GM19467 (cell line): ENCODE results near the gene DTNB.

Source experiments
- ATAC-seq: cut with Tn5 transposase; IDR thresholded peaks from one replicate; pipeline ENCODE4 v1.9.1; 2021; ENCODE audit warnings: mild to moderate bottlenecking, moderate library complexity; ENCODE audit not compliant: unreplicated experiment

DTNB gene

DNA sequence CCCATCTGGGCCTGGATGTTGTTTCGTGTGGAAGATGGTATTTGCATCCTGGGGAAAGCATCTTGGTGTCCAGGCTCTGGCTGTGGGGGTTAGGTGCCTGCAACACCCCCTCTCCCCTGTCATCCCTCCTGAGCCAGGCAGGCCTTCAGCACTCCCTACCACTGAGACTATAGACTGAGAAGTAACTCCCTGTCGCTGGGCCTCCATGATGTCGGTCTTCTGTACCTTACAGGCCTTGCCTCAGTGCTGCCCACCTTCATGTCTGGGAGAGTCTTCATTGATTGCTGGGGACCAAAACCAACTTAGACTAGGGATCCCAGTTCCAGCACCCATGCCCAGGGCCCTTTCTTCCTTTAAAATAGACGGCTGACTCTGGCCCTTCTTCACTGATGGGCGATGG, 298.6 kb downstream of the DTNB start:
- no peak for ATAC-seq

DNA sequence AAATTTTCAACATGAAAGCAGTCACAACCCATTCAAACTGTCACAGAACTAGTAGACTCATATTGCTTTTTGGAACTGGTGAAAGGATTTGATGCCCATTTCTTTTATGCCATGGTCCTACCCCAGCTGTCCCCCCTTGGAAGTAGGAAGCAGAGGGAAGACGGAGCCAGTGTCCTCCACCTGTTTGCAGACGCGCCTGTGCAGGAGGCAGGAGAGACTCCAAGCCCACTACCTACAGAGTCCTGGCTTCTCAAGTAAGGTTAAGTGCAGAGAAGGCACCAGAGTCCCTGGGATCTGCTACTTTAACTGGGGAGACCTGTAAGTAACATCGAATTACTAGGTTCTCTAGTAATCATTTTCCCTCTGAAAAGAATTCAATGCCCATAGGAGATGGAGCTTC, 299.0 kb downstream of the DTNB start:
- no peak for ATAC-seq

DNA sequence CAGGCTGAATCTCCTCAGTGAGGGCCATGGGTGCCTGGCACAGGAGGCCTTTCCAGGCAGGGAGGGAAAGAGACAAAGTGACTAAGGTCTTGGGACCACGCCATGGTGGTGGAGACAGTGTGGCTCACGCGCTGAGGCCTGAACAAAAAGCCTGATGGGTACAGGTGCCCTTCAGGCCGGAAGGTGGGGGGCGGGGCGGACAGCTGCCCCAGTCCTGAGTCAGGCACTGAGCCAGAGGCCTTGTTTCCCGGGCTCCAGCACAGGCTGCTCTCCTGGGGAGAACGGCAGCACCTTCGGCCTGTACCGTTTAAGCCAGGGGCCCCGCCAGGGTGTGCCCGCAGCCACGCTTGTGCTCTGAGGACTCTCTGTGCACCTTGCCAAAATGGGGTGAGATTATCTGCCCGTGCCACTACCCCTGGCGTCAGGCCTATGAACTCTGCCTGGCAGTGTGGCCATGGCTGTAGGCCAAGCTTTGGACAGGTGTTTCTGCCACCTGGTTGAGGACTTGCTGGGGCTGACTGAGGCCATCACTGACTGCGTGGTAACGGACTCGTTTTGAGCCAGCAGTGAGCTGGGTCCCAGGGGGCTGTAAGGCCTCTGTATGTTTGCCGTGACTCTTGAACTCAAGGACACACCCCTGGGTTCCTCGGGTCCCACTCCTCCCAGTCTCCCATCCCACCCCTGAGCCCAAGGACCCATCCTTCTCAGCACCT, 300.0 kb downstream of the DTNB start:
- no peak for ATAC-seq

DNA sequence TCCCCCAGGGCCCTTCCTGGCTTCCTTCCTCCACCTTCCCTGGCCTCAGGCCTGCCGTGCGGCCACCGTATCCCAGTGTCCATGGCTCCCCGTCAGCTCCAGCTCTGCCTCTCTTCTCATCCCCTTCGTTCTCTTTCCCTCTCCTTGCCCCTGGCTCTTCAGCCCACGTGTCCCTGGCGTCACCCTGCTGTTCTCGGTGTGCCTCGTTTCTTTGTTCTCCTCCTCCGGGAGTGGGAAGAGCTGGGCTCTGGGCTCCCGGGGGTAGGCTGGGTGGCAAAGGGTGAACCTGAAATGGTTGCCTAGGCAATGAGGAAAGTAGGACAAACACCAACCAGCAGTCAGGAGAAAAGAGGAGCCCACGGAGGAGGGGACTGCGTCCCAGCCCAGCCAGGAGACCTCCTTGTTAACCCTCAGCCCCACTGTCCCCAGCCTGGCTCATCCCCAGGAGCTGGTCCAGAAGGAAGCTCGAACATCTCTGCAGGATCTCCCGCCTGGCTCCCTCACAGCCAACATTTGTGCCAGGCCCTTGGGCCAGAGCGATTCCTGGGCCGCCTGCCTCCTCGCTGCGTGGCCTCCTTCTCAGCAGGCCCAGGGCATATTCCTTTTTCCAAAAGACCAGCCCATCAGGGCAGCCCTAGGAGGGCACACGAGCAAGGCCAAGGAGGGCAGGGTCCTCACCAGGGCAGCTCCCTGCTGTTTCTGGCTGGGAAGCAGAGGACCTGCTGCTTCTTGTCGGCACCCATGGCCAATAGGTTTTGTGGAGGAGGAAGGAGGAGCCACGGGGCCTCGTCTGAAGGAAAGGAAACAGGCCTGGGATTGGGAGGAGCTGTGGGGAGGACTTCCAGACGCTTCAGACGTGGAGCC, 300.7 kb downstream of the DTNB start:
- no peak for ATAC-seq

DNA sequence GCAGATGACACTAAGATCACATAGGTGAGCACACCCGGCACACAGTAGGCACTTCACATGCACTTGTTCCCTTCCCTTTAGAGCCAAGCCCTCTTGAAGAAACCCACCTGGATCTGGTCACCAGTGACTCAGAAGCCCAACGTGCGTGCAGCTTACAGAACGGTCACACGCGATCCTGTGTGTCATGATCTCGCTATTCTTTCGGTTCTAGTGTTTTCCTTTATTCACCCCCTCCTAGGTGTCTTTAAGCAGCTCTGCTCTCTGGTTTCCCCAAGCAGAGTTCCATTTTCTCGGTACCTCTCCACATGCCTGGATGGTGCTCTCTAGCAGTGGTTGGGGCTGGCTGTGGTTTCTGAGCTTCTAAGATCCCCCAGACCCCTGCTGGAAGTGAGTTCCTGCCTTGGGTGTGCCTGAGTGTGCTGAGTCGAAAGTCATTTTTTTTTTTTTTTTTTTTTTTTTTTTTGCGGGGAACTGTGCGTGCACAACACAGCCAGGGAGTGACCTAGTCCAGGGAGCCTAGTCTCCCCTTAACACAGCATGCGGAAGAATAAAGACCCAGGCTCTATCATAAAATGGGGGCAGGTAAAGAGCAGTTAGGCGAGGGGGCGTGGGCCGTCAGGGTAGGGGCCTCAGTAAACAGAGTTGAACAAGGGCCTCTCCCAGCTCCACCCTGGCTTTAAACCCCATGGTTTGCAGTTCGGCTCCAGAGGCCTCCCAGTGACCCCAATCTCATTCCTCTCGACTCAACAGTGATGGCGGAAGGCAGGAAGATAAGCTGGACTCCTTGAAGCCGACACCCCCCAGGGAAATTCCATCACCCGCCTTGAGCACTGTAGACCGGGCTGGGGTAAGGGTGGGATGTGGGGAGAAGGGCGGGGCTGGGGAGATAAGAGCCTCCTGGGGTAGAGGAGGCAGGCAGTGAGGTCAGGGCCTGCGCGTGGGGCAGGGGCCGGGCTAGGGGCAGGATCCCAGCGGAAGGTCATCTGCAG, 301.8 kb downstream of the DTNB start:
- no peak for ATAC-seq

DNA sequence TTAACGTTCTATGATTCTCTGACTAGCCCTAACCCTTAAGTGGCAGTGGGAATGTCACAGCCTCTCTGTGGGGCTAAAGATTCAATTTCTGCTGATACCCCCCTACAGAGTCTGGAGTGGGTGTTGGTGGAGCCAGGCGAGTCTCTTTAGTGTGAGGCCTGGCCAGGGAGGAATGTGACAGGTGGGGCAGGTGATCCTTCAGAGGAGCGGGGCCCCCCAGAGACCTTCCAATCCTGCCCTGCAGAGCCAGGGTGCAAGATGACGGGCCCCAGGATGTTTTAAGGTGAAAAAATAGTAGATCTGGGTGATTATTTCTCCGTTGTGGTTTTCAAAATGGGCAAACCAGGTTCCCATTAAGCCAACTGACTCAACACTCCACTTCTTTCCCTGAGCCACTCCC, 303.5 kb downstream of the DTNB start:
- no peak for ATAC-seq

DNA sequence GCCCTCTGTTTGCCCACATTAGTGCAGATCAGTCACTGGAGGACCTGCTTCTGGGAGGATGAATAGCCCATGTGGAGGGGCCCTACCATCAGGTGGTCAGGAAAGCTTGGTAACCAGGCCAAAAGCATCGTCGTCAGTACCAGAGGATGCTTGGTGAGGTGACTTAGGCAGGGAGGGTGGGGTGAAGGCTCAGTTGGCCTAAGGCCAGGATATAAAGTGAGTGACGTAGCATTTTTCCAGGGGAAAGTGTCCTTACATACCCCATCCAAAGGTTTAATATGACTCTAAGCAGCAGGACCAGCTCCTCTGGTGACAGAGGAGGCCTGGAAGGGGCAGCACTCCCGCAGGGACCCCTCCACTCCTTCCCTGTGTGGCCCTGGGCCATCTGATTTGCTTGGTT, 303.9 kb downstream of the DTNB start:
- no peak for ATAC-seq

DNA sequence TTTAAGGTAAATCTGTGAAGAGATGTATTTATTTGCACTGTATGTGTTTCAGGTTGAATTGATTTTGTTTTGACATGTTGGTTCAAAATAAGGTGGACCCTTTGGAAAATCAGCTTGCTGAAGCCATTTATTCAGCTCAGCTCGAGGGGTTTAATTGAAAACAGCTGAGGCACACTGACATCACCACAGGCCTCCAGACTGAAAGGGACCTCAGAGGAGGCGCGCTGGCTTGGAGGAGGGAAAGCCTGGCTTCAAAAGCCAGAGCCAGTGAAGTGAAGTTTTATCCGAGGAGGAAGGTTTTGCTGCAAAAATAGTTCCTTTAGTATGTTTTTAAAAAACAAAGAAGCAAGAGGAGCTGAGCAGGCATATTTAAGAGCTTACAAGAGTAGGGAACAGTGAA, 304.7 kb downstream of the DTNB start:
- no peak for ATAC-seq

DNA sequence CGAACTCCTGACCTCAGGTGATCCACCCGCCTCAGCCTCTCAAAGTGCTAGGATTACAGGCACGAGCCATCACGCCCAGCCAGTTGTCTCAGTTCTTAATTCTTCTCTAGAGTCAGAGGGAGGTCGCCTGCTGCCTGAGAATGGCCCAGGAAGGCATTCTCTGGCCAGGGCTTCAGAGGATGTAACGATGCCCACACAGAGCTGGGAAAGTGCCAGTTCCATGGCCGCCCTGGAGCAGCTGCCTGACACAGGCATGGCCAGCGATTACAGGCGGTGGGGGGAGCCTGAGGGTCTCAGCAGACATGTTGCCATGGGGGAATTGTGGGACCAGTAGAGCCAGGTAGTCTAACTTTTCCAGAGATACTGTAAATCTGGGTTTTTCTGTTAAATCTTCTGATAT, 306.1 kb downstream of the DTNB start:
- ATAC-seq = no peak

DNA sequence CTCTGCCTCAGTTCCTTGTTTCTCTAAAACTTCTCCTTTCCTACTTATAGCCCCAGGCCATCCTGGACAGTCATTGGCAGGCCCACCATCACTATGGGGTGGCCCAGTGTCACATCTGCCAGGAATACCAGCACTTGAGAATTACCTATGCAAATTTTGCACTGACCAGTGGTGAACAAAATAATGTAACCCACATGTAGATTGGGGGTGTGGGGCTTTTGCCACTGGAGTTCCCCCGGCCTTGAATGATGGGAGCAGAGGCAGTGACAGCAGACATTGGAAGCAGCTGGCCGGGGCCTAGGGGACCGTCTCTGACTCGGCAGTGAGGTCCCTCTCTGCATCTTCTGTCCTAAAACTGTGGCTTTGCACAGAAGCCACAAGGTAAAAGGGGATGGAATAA, 306.7 kb downstream of the DTNB start:
- ATAC-seq = no peak

DNA sequence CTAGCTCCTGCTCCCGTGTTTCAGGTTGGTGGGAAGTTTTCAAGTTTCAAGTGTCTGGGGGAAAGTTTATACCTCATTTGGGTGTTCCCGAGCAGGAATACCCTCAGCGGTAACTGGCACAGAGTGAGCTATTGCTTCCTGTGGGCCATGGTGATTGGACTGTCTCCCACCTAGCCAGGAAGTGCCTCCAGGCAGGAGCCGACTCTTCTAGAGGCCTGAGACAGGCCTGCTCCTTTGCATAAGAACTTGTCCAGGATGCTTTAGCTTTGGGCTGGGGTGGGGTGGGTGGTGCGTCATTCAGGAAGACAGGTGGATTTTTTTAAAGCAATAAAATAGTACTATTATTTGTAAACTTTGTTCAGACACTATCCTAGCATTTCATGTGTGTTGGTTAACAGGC, 308.1 kb downstream of the DTNB start:
- ATAC-seq = no peak

DNA sequence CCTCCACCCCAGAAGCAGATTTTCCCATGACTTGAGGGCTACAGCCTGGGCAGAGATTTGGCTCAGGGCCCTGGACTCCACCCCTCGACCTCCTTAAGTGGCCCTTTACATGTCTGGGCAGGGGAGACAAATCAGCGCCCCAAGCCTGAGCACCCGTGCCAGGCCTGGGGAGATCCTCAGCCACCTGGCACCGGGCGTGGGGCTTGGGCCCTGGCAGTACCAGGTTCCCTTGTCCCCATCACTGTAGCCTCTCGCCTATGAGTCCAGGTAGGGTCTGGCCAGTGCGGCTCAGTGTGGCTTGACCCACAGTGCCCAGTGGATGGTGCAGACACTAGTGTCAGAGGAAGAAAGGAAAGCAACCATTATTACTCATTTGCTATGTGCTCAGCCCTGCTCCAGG, 309.6 kb downstream of the DTNB start:
- ATAC-seq = no peak

DNA sequence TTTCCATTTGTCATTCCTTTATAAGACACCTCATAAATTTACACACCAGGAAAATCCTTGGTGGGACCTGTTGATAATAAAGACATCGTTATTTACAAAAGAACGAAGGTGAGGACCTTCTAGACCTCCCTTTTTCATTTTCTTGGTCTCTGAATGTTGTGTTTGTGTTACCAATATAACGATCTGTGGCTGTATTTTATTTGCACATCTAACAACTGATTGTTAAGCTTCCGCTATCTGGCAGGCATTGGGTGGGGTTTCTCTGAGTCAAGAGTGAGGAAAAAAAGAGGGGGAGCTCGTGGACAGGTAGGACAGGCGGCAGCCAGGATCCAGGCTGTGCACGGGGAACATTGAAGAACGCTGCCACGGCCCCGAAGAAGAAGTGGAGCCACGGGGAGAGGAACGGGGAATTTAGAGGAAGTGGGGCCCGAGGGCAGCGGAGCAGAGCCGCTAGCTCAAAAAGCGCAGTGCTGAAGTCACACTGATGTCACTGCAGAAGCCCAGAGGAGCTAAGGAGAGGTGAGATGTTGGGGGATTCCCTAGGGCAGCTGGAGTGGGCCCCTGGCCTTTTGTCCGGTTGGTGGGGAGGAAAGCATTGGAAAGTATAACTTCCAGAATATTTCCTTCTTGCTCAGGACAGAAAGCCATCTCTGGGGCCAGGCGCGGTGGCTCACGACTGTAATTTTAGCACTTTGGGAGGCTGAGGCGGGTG, 310.8 kb downstream of the DTNB start:
- ATAC-seq = peak; percentile 58

DNA sequence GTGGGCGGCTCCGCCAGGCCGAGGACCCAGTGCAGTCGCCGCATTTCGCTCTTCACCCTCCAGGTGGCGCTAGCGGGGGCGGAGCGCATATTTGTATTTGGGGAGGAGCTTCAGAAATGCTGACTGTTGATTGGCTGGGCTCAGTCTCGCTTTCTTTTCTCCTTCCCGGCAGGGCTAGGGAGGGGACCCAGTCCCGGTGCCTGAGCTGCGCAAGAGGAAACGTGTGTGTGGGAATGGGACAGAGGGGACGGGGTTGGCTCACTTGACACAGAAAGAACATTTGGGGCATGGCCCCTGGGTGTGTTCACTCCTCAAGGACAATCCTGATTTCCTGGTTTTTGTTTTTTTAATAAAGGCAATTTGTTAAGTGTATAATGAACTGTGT, 311.3 kb downstream of the DTNB start:
- peak; percentile 74 for ATAC-seq

DNA sequence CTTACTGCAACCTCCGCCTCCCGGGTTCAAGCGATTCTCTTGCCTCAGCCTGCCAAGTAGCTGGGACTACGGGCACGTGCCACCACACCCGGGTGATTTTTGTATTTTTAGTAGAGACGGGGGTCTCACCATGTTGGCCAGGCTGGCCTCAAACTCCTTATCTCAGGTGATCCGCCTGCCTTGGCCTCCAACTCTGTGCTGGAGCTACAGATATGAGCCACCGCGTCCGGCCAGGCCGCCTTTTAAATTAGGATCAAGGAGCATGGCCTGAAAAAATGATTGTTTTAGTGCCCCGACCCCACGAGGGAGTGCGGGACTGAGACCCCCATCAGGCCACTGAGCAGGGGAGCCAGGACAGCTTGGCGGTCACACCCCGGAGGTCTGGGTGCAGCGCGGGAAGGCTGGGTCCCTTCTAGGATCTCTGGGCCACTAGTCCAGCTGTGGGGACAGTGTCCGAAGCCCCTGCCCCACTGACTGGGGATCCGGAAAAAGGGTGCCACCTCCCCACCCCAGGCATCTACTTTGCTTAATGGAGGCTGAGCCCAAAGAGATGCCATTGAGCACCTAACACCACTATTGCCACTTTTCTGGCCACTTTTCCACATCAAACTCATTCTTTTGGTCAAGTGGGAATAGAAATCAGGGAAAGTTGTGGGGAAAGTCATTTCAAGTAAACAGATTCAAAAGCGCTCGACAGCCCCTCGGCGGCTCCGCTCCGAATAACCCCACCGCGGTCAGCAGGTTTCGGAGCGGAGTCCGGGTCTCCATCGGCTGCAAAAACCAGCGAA, 311.9 kb downstream of the DTNB start:
- no peak for ATAC-seq

DNA sequence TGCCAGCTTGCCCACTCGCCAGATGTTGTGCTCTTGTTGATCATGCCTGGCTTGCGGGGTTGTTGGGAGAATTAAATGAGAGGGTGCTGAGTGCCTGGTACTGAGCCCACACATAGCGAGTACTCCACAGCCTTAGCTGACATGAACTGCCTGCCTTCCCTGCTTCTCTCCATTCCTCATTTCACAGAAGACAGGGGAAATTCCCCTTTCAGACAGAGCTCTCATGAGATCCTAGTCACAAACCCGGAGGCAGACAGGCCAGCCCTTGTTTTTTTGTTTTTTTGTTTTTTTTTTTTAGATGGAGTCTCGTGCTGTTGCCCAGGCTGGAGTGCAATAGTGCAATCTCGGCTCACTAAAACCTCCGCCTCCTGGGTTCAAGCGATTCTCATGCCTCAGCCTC, 314.5 kb downstream of the DTNB start:
- no peak for ATAC-seq

DNA sequence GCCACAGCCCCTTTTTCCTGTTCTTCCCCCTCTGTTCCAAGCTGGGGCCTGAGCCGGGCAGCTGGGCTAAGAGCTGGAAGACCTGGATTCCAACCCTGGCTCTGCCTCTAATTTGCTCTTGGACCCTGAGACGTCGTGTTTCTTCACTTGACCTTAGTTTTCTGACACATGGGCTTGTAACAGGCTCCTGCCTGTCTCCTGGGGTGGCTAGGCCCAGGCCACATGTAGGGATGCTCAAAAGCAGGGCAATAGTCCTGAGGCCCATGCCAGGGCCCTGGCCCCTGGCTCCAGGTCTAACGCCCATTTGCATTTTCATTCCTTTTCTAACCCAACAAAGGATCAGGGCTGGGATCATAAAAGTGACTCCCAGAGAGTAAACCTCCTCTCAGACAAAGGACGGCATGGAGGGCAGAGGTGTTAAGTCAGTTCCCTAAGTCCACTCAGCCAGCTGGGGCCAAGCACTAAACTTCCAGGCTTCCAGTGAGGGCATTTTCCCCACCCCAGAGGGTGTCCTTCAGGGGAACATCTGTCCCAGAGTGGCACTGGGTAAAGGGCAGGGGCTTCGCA, 315.0 kb downstream of the DTNB start:
- no peak for ATAC-seq

DNA sequence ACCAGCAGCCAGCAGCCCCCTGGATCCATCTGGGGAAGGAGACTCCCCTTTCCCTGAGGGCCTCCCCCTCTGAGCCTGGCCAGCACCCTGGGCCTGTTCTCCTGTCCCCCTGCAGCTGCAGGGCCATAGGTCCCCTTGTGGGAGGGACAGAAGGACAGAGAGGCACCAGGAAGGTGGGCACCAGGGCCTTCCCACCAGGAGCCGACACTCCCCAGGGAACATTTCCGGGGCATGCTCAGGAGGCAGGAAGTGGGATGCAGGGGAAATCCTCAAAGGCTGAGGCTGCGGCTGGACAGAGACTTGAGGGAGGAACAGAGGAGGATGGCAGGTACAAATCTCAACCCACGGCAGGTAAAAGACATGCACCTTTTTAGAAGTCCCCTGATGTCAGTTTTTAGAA, 317.3 kb downstream of the DTNB start:
- ATAC-seq = no peak

DNA sequence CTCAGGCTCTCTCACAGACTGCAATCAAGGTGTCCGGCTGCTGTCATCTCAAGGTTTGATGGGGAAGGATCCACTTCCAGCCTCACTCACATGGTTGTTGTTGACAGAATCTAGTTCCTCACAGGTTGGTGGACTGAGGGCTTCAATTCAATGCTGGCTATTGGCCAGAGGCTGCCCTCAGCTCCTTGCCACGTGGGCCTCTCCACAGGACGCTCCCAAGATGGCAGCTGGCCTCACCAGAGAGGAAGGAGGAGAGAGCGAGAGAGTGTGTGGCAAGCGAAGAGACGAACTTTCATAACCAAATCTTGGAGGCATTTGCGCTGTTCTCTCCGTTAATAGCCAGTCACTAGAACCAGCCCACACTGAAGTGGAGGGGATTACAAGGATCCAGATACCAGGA, 318.1 kb downstream of the DTNB start:
- ATAC-seq = no peak

DNA sequence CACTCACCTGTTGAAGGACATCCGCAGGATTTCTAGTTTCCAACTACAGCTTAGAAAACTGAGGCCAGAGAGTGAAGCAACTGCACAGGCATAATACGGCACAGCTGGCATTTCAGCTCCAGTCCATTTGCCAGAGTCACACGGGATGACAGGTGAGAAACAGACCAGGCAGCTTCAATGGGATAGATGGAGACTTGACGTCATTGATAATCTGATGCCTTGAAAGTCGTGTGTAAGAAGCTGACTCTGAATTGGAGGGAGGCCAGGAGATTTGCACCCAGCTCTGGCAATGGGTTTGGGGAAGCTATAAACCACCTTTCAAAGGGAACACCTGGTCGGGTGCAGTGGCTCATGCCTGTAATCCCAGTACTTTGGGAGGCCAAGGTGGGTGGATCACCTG, 319.3 kb downstream of the DTNB start:
- no peak for ATAC-seq
